Pancreas (tissue), 10 donors: ENCODE data around the gene HERC2. TPM values are rescaled to one million over a fixed set of nuclear protein-coding genes. Genes with fewer than 3 reads are reported as not detected.

Source experiments
- ATAC-seq, 4 donors: fragments of 200-7000 bp; cut with Tn5 transposase; one replicate each; pipeline versions ENCODE4 v1.8.0 to v1.9.1; 2020; ENCODE audit warnings: mild to moderate bottlenecking in 4 of 4, moderate library complexity in 4 of 4
- DNase-seq, 6 donors: peaks; one replicate each; pipeline ENCODE4 v3.0.0-alpha.2; 2020
- FAIRE-seq: peaks from 2 replicates; lab custom pipeline; 2012; peaks lifted over from hg19 to GRCh38; lab: Jason Lieb, UNC
- H3K27ac ChIP-seq, 4 donors: fragments of 200-600 bp; sonication (generic); 1 replicate in 3 of 4; 2 replicates in 1 of 4; pipeline versions ENCODE4 v1.5.0 to v1.8.0; 2020
- H3K27me3 ChIP-seq, 4 donors: fragments of 200-600 bp; one replicate each; pipeline ENCODE4 v1.8.0; 2021
- H3K36me3 ChIP-seq, 3 donors: fragments of 200-600 bp; sonication (generic) in 1 of 3; one replicate each; pipeline versions ENCODE4 v1.5.0 to v1.8.0; 2020 to 2021
- H3K4me1 ChIP-seq, 3 donors: fragments of 200-600 bp; one replicate each; pipeline ENCODE4 v1.8.0; 2021
- H3K4me3 ChIP-seq, 4 donors: fragments of 200-600 bp; sonication (generic) in 2 of 4; one replicate each; pipeline versions ENCODE4 v1.5.0 to v1.8.0; 2020 to 2021
- H3K9me3 ChIP-seq, 4 donors: fragments of 200-600 bp; one replicate each; pipeline ENCODE4 v1.8.0; 2021
- WGBS, 2 donors: extraction: QIAGEN DNeasy Blood & Tissue Kit; methylation state at CpG; one replicate each; pipeline ENCODE4 v1.1.7; 2013; 5-methylcytosine and 5-hydroxymethylcytosine counted together
- intact Hi-C, 3 donors: fragments of 100-400 bp; cut with DNase I; formaldehyde crosslinking; loops; one replicate each; pipeline versions ENCODE4 v1.11.1 to v1.14.2; 2022
- polyA plus RNA-seq, 2 donors: library from polyadenylated mRNA; stranded (reverse); fragments of 200-250 nt; gene quantifications; one replicate each; pipeline ENCODE4 v1.2.3, GENCODE V29; 2013
- total RNA-seq, 6 donors: library from RNA; stranded (reverse); fragmentation: NEBNext Ultra II Directional in 4 of 6; extraction: Animal tissue kit (Norgen Biotek cat#: 25700) in 4 of 6; gene quantifications; one replicate each; pipeline versions ENCODE4 v1.2.1 to v1.2.4, GENCODE V29; 2021 to 2023
- TF ChIP-seq, protein P1 (sequence below), 4 donors: fragments of 200-600 bp; sonication (generic) in 3 of 4; IDR thresholded peaks; one replicate each; pipeline versions ENCODE4 v1.5.0 to v1.8.0; 2021; ENCODE audit warnings: antibody characterized with exemption in 4 of 4
- donor health status: healthy with polysubstance abuse.
- donor health status: DM: no; HTN: no; CAD: no; lungs with moderate emphysema.
- donor health status: DM: no; HTN: no; CAD: no.
- donor health status: control.
- donor health status: control.
- donor health status: Bipolar disorder and iron deficiency.
- donor health status: DM: yes; HTN: yes; CAD: no.
- donor health status: DM: no; HTN: no; CAD: no.
- donor health status: DM: no; HTN: no; CAD: no.
- donor health status: DM: yes; HTN: yes; CAD: no.

HERC2 gene
- total and polyA plus RNA-seq, 8 donors, result 23.7 to 38.7 (median 26.4) TPM

DNA sequence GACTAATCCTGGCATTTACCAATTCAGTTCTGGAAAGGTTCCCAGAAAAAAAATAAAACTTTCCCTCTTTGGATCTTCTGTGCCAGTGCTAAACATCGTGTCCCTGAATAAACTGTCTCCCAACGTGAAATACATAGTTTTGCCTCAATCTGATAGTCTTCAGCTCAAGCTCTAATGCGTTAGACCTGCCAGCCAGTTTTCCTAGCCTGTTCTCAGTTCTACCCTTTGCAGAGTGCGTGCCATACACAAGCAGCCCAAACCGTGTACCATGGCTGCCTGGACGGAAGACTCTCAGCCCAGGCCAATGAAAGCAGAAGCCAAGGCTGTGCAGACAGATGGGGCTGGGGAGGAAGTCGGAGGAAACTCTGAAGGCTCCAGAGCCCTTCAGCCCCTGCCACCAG lies 211.5 kb downstream of the HERC2 start:
- Histone ChIP-seq H3K4me3 (no peak overlapping the region), H3K27me3 (peaks cover 0 to 3% (median 0%) of the 10 kb centered on the region in 4 donors), H3K9me3 (no peaks in the 10 kb centered on the region), H3K36me3 (peaks cover 0 to 35% (median 0%) of the 10 kb centered on the region in 3 donors), H3K27ac (no peak overlapping the region), H3K4me1 (peaks cover 0 to 5% (median 0%) of the 10 kb centered on the region in 3 donors)
- FAIRE-seq (no peak), ATAC-seq (no peak), DNase-seq (no peak)
- TF ChIP-seq, protein P1, sequence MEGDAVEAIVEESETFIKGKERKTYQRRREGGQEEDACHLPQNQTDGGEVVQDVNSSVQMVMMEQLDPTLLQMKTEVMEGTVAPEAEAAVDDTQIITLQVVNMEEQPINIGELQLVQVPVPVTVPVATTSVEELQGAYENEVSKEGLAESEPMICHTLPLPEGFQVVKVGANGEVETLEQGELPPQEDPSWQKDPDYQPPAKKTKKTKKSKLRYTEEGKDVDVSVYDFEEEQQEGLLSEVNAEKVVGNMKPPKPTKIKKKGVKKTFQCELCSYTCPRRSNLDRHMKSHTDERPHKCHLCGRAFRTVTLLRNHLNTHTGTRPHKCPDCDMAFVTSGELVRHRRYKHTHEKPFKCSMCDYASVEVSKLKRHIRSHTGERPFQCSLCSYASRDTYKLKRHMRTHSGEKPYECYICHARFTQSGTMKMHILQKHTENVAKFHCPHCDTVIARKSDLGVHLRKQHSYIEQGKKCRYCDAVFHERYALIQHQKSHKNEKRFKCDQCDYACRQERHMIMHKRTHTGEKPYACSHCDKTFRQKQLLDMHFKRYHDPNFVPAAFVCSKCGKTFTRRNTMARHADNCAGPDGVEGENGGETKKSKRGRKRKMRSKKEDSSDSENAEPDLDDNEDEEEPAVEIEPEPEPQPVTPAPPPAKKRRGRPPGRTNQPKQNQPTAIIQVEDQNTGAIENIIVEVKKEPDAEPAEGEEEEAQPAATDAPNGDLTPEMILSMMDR (IDR thresholded peaks at IDR 0.05), result no peak
- 74 to 77% methylated on average over 7 of the region's 7 CpGs for WGBS, 2 donors
- intact Hi-C loops, result no loop called here

DNA sequence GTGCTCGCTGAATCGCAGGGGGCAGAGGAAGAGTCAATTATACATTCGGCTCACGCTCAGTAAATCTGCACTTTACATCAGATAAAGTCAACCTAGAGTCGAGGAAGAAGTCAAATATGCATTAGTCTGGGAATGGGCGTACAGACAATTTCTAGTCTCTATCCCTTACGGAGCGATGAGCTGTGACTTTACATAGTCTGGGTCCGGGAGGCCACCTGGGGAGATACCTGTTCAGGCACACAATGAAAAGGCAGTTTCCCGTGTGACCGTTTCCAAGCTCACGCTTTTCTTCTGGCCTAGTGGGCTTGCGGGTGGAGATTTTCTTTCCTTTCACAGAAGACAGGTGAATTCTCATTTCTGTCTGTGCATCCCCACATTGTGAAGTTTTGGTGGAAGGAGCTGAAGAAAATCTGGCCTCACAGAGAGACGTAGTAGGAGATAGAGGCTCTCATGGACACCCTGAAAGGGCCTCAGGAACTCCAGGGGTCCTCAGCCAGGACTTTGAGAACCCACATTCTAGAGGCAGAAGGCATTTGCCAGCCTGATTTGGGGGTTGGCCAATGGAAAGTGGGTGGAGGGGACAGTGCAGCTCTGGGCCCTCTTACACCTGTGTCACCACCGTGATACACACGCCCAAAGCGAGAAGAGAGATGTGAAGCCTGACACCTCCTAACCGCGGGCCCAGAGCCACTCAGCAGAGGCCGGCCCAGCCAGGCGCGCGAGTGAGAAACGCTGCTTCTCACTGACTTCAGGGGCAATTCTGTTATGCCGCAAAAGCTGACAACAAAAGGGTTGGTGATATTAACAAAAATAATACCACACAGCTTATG lies 212.1 kb downstream of the HERC2 start:
- TF ChIP-seq, protein P1 (IDR thresholded peaks at IDR 0.05), result no peak
- no peak for ATAC-seq
- H3K9me3 ChIP-seq, result no peaks in the 10 kb centered on the region
- H3K4me3 ChIP-seq, result no peak overlapping the region
- FAIRE-seq, result no peak
- DNase-seq, result peak in 1 of 6 donors; percentile 3
- peaks cover 0 to 5% (median 0%) of the 10 kb centered on the region in 3 donors for H3K4me1 ChIP-seq
- H3K36me3 ChIP-seq, result peaks cover 0 to 35% (median 0%) of the 10 kb centered on the region in 3 donors
- WGBS, 2 donors, result 85 to 87% methylated on average over 25 of the region's 25 CpGs
- H3K27ac ChIP-seq, result no peak overlapping the region
- intact Hi-C loops, result no loop called here
- H3K27me3 ChIP-seq, result peaks cover 0 to 3% (median 0%) of the 10 kb centered on the region in 4 donors

DNA sequence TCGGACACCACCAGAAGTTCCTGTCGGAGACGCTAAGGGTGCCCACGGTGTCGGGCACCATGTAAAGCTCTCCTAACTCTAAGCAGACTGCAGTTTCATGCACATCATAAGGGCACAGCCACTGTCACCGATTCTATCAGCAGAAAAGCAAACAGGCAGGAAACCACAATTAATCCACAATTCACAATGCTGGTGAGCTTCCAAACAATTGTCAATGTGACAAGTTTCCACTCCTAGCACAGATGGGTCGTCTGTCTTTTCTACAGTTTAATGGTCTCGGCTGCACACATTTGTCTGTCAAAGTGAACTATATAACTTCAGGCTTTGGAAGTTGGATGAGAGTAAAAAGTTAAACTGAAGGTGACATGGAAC lies 214.1 kb downstream of the HERC2 start:
- TF ChIP-seq, protein P1 (IDR thresholded peaks at IDR 0.05), result no peak
- H3K9me3 ChIP-seq, result no peaks in the 10 kb centered on the region
- no peak for DNase-seq
- intact Hi-C loops, result no loop called here
- 36% methylated on average over 8 of the region's 8 CpGs for WGBS, 2 donors
- peak in 1 of 4 donors; percentile 5 for ATAC-seq
- peaks cover 0 to 5% (median 0%) of the 10 kb centered on the region in 3 donors for H3K4me1 ChIP-seq
- no peak for FAIRE-seq
- peaks cover 0 to 17% (median 0%) of the 10 kb centered on the region in 3 donors for H3K36me3 ChIP-seq
- no peak overlapping the region for H3K4me3 ChIP-seq
- H3K27ac ChIP-seq, result no peak overlapping the region
- H3K27me3 ChIP-seq, result peaks cover 0 to 3% (median 0%) of the 10 kb centered on the region in 4 donors

DNA sequence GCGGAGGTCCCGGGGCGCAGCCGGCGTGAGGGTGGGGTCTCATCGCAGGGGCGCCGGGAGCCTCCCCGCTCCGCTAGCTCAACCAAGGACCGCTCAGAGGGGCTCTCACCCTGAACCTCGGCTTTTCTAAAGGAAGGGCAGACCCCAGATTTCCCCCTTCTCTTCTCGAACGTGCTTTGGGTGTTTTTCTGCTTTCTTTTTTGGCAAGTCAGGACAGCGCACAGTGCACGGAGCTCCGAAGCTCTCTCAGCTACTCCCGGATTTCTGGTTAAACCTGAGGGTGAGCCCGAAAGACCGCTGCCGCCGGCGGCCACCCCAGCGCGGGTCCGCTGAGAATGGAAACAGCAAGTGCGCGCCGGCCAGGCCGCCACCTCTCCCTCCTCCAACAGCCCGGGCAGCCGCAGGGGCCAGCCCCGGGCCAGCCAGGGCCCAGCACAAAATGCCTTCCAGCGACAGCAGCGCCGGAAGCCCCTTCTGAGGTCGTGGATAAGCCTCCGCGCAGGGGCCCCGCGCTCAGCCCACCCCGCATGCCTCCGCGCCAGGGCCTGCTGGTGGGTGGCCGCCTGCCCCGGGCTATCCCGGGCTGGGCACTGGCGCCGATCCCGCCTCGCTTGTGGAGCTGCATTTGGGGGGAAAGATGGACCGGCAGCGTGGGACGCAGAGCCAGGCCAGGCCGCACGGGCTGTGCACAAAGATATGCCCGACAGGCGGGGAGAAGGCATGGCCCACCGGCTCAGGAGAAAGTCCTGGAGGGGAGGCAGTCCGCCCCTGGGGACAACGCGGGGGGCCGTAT lies 214.7 kb downstream of the HERC2 start:
- DNase-seq, result peak in 2 of 6 donors; percentile 11 to 68

More for the DNA sequence above, 214.7 kb downstream of the HERC2 start:
- ATAC-seq, result peak; percentile 21 to 75 (median 56)
- WGBS, 2 donors, result 6 to 8% methylated on average over 55 to 63 of the region's 63 CpGs
- Histone ChIP-seq H3K27me3 (peaks cover 0 to 3% (median 0%) of the 10 kb centered on the region in 4 donors), H3K27ac (no peak overlapping the region), H3K4me3 (peak overlapping the region; percentile 18 to 51 (median 30)), H3K36me3 (peaks cover 0 to 12% (median 0%) of the 10 kb centered on the region in 3 donors), H3K9me3 (no peaks in the 10 kb centered on the region), H3K4me1 (peaks cover 0 to 5% (median 0%) of the 10 kb centered on the region in 3 donors)
- TF ChIP-seq, protein P1 (IDR thresholded peaks at IDR 0.05), result no peak
- intact Hi-C loops, result no loop called here
- FAIRE-seq, result no peak
